Right lung (tissue), 5 donors: ENCODE results near the gene SCN7A. TPM values are rescaled to one million over a fixed set of nuclear protein-coding genes. Genes with fewer than 3 reads are reported as not detected.

Experiments used
- DNase-seq, 2 donors: peaks; one replicate each; pipeline ENCODE4 v3.0.0-alpha.2; 2013
- polyA plus RNA-seq, 5 donors: library from polyadenylated mRNA; unstranded; fragments of 120-200 nt; gene quantifications; one replicate each; pipeline versions ENCODE4 v1.2.1 to v1.2.3, GENCODE V29; 2013; ENCODE audit warnings: inconsistent platforms in 1 of 5, low replicate concordance in 1 of 5; ENCODE audit not compliant: insufficient read length in 5 of 5, insufficient read depth in 1 of 5

Gene SCN7A
- polyA plus RNA-seq, 5 donors: 45.2 to 123 (median 99.0) TPM

GRCh38 chr2:166404831-166405568 lies 89.0 kb downstream of the SCN7A start:
- DNase-seq: no peak

- no peak for DNase-seq
These were observed 99.8 kb downstream of the SCN7A start for GRCh38 chr2:166394245-166394644.

- no peak for DNase-seq
These were observed 101.0 kb downstream of the SCN7A start for GRCh38 chr2:166393008-166393407.

GRCh38 chr2:166388481-166389070 lies 105.5 kb downstream of the SCN7A start:
- no peak for DNase-seq

GRCh38 chr2:166385313-166385712 lies 108.7 kb downstream of the SCN7A start:
- no peak for DNase-seq

GRCh38 chr2:166384774-166385173 lies 109.3 kb downstream of the SCN7A start:
- peak in 1 of 2 donors; percentile 12 for DNase-seq

GRCh38 chr2:166382448-166382847 lies 111.6 kb downstream of the SCN7A start:
- no peak for DNase-seq

- DNase-seq: no peak
These were observed 113.4 kb downstream of the SCN7A start for GRCh38 chr2:166380615-166381014.

GRCh38 chr2:166376873-166377272 lies 117.2 kb downstream of the SCN7A start:
- DNase-seq: no peak

- no peak for DNase-seq
These were observed 117.6 kb downstream of the SCN7A start for GRCh38 chr2:166376488-166376828.

- peak; percentile 79 to 83 for DNase-seq
These were observed 118.1 kb downstream of the SCN7A start, which contains the start of gene SCN9A for GRCh38 chr2:166375736-166376487. Gene SCN9A, minus strand, starts transcription at chr2:166375944. Its CDS starts 64,188 bp downstream, at chr2:166311756.

GRCh38 chr2:166375195-166375735 lies 118.8 kb downstream of the SCN7A start:
- peak in 1 of 2 donors; percentile 37 for DNase-seq

GRCh38 chr2:166373951-166374350 lies 120.1 kb downstream of the SCN7A start:
- DNase-seq: no peak

- DNase-seq: no peak
These were observed 120.5 kb downstream of the SCN7A start for GRCh38 chr2:166373539-166373938.

GRCh38 chr2:166373105-166373504 lies 120.9 kb downstream of the SCN7A start:
- no peak for DNase-seq

GRCh38 chr2:166372046-166372445 lies 122.0 kb downstream of the SCN7A start:
- no peak for DNase-seq

- no peak for DNase-seq
These were observed 128.1 kb downstream of the SCN7A start for GRCh38 chr2:166365803-166366420.

GRCh38 chr2:166365239-166365638 lies 128.8 kb downstream of the SCN7A start:
- DNase-seq: no peak

- DNase-seq: no peak
These were observed 129.4 kb downstream of the SCN7A start for GRCh38 chr2:166364476-166365161.

- no peak for DNase-seq
These were observed 132.5 kb downstream of the SCN7A start for GRCh38 chr2:166361351-166362153.

GRCh38 chr2:166360906-166361305 lies 133.1 kb downstream of the SCN7A start:
- no peak for DNase-seq
